Measurements from ENCODE around the gene PCDH1.
"Not testable (repeated sequence)": the region's sequence is repeated elsewhere in the genome, so short reads cannot be mapped to it uniquely, and the experiment has no call there.

PCDH1 gene

GRCh38 chr5:141902015-141902814 lies 24.0 kb upstream of the PCDH1 start:
- no peaks in the 10 kb centered on the region for H4K20me1 ChIP-seq
- TF ChIP-seq Cebpa-rat (IDR thresholded peaks at IDR 0.05): no peak
- H3K4me1 ChIP-seq: no peaks in the 10 kb centered on the region
- H3K4me2 ChIP-seq: no peak overlapping the region
- H3K9me3 ChIP-seq: peaks cover 9% of the 10 kb centered on the region; the same call in 1 of the 2 replicates
- no peaks in the 10 kb centered on the region for H3K36me3 ChIP-seq
- H3K27me3 ChIP-seq: no peaks in the 10 kb centered on the region
- no peak overlapping the region for H3K4me3 ChIP-seq
- H3K27ac ChIP-seq: no peak overlapping the region
- H3K9ac ChIP-seq: no peak overlapping the region

- H3K27ac ChIP-seq: no peak overlapping the region
- no peak overlapping the region for H3K4me3 ChIP-seq
- TF ChIP-seq Cebpa-rat (IDR thresholded peaks at IDR 0.05): no peak
- no peak overlapping the region for H3K9ac ChIP-seq
- H3K36me3 ChIP-seq: no peaks in the 10 kb centered on the region
- no peaks in the 10 kb centered on the region for H3K9me3 ChIP-seq
- H3K4me1 ChIP-seq: no peaks in the 10 kb centered on the region
- H3K27me3 ChIP-seq: no peaks in the 10 kb centered on the region
- H4K20me1 ChIP-seq: no peaks in the 10 kb centered on the region
- H3K4me2 ChIP-seq: no peak overlapping the region
Measured at GRCh38 chr5:141898448-141899049, 20.3 kb upstream of the PCDH1 start.

DNA sequence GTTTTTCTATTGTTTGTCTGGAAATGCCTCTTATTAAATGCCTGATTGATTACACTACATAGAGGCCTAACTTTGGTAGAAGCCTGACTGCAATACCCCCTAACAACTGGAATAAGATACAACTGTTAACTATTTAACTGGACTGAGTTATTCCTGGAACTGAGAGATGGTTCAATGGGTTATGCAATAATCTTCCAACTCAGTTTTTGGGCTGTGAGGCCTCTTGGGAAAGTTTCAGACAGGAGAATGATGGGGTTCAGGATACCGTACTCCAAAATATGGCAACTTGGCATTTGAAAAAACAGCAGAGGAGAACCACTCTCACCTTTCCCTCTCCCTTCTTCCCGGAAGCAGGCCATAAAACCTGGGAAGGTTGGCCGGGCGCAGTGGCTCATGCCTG lies 19.2 kb upstream of the PCDH1 start:
- Histone ChIP-seq H4K20me1 (no peaks in the 10 kb centered on the region), H3K4me3 (no peak overlapping the region), H3K27me3 (no peaks in the 10 kb centered on the region), H3K27ac (no peak overlapping the region), H3K9me3 (no peaks in the 10 kb centered on the region), H3K4me2 (no peak overlapping the region), H3K36me3 (no peaks in the 10 kb centered on the region), H3K4me1 (no peaks in the 10 kb centered on the region), H3K9ac (no peak overlapping the region)
- peak; percentile 73; the same call in 1 of the 2 replicates for TF ChIP-seq Cebpa-rat (IDR thresholded peaks at IDR 0.05)

GRCh38 chr5:141890429-141890828 lies 12.2 kb upstream of the PCDH1 start:
- H3K36me3 ChIP-seq, H3K4me3 ChIP-seq: not testable (repeated sequence)
- H3K4me2 ChIP-seq: 0 out of 2 replicates have a peak overlapping the region, but pooled peaks have one; percentile 29

DNA sequence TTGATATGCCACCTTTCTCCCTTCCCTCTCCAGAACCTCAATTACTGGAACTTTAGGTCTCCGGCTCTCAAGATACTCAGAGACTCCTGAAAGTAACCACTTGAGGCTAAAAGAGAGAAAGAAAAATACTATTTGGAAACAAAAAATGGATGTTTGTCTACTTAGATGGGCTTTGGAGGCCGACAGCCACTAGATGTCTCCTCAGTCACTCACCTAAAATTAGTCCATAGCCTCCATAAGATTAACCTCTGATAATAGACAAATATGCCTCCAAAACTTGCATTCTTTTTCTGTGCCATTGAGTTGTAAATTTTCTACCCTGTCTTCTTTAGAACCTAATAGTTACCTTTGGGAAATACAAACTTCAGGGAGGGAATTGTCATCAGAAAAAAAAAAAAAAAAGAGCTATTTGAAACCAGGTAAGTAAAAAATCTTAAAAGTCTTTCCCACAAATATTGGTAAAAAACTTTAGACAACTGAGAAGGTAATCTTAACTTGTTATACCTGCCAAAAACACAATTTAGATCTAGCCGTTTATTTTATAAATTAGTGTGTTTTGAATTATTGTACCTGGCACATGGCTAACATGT lies 11.2 kb upstream of the PCDH1 start:
- H3K4me3 ChIP-seq: no peak overlapping the region
- H3K4me2 ChIP-seq: 0 out of 2 replicates have a peak overlapping the region, but pooled peaks have one; percentile 26
- H3K4me1 ChIP-seq: peaks cover 12% of the 10 kb centered on the region
- H4K20me1 ChIP-seq: no peaks in the 10 kb centered on the region
- no peaks in the 10 kb centered on the region for H3K9me3 ChIP-seq
- peaks cover 6% of the 10 kb centered on the region for H3K27me3 ChIP-seq
- TF ChIP-seq Cebpa-rat (IDR thresholded peaks at IDR 0.05): no peak
- no peaks in the 10 kb centered on the region for H3K36me3 ChIP-seq
- no peak overlapping the region for H3K9ac ChIP-seq
- H3K27ac ChIP-seq: no peak overlapping the region

More at GRCh38 chr5:141890429-141890828, 12.2 kb upstream of the PCDH1 start:
- H3K9ac ChIP-seq, H3K9me3 ChIP-seq, H3K27ac ChIP-seq, H4K20me1 ChIP-seq, H3K27me3 ChIP-seq: not testable (repeated sequence)
- peaks cover 12% of the 10 kb centered on the region for H3K4me1 ChIP-seq

DNA sequence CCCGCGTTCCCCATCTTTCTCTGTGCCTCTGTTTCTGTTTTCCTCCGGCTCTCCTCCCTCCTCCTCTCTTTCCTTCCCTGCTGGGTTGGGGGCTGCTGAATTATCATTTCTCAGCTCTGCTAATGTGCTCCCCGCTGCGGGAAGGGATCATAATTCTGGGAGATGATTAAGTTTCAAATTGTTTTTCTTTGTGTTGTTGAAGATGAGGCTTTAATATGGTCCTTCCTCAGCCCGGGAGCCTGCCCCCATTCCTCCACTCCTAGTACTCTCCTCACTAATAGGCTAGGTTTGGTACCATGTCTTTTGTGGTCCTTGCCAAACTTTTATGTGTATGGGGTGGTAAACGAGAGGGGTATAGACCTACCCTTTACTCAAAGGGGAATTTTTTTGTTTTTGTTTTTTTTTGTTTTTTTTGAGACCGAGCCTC lies 5.7 kb upstream of the PCDH1 start:
- no peak overlapping the region for H3K4me2 ChIP-seq
- peaks cover 14% of the 10 kb centered on the region; the same call in 1 of the 2 replicates for H4K20me1 ChIP-seq
- no peak overlapping the region for H3K4me3 ChIP-seq
- H3K4me1 ChIP-seq: peaks cover 39% of the 10 kb centered on the region
- no peaks in the 10 kb centered on the region for H3K36me3 ChIP-seq
- H3K27me3 ChIP-seq: peaks cover 41% of the 10 kb centered on the region
- no peak for TF ChIP-seq Cebpa-rat (IDR thresholded peaks at IDR 0.05)
- no peak overlapping the region for H3K27ac ChIP-seq
- no peaks in the 10 kb centered on the region for H3K9me3 ChIP-seq
- H3K9ac ChIP-seq: no peak overlapping the region

- Histone ChIP-seq H3K4me2 (no peak overlapping the region), H3K36me3 (no peaks in the 10 kb centered on the region), H3K27me3 (peaks cover 46% of the 10 kb centered on the region)
Measured at GRCh38 chr5:141883184-141883891, 5.1 kb upstream of the PCDH1 start.

GRCh38 chr5:141882594-141883183 lies 4.5 kb upstream of the PCDH1 start:
- Histone ChIP-seq H3K27me3 (peaks cover 53% of the 10 kb centered on the region), H3K36me3 (no peaks in the 10 kb centered on the region), H3K9ac (no peak overlapping the region), H3K9me3 (no peaks in the 10 kb centered on the region), H3K27ac (no peak overlapping the region), H4K20me1 (peaks cover 24% of the 10 kb centered on the region; the same call in 1 of the 2 replicates), H3K4me3 (no peak overlapping the region), H3K4me2 (peak overlapping the region; percentile 16), H3K4me1 (peaks cover 47% of the 10 kb centered on the region)
- TF ChIP-seq Cebpa-rat (IDR thresholded peaks at IDR 0.05): no peak

More at GRCh38 chr5:141883184-141883891, 5.1 kb upstream of the PCDH1 start:
- H3K4me1 ChIP-seq: peaks cover 42% of the 10 kb centered on the region
- no peak overlapping the region for H3K27ac ChIP-seq
- TF ChIP-seq Cebpa-rat (IDR thresholded peaks at IDR 0.05): no peak
- H3K4me3 ChIP-seq: no peak overlapping the region
- no peaks in the 10 kb centered on the region for H3K9me3 ChIP-seq
- H4K20me1 ChIP-seq: peaks cover 19% of the 10 kb centered on the region; the same call in 1 of the 2 replicates
- no peak overlapping the region for H3K9ac ChIP-seq

DNA sequence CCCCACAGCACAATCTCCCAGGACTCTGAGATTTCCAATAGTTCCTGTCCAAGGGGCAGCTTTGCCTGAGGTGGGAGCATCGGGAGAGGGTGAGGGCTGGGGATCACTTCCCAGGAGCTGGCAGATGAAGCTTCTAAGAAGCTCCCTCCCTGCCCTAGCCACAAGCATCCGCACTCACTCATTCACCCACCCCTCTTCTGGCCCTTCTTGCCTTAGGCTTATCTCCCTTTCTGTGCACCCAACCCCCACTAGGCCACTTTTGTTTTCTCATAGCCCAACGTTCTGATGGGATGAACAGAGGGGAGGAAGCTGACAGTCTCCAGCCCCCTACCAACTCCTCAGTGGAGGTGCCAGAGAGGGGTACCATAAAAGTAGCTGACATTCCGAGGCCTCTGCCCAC lies 3.7 kb upstream of the PCDH1 start:
- H3K4me2 ChIP-seq: peak overlapping the region; percentile 16; the same call in 1 of the 2 replicates
- no peak overlapping the region for H3K9ac ChIP-seq
- TF ChIP-seq Cebpa-rat (IDR thresholded peaks at IDR 0.05): no peak
- peaks cover 32% of the 10 kb centered on the region; the same call in 1 of the 2 replicates for H4K20me1 ChIP-seq
- H3K27ac ChIP-seq: no peak overlapping the region
- H3K36me3 ChIP-seq: no peaks in the 10 kb centered on the region
- H3K9me3 ChIP-seq: no peaks in the 10 kb centered on the region
- H3K4me1 ChIP-seq: peaks cover 50% of the 10 kb centered on the region
- H3K4me3 ChIP-seq: no peak overlapping the region
- peaks cover 61% of the 10 kb centered on the region for H3K27me3 ChIP-seq
